HG02870 (cell line): ENCODE measurements around the gene SCAI.

Experiments used
- ATAC-seq: cut with Tn5 transposase; IDR thresholded peaks from one replicate; pipeline ENCODE4 v1.9.1; 2021; ENCODE audit warnings: mild to moderate bottlenecking, moderate library complexity; ENCODE audit not compliant: unreplicated experiment

The SCAI gene

GRCh38 chr9:124897570-124898460 is 245.5 kb downstream of the SCAI start:
- no peak for ATAC-seq

GRCh38 chr9:124894741-124895170 is 248.6 kb downstream of the SCAI start:
- ATAC-seq, result no peak

- ATAC-seq, result no peak
Observed at GRCh38 chr9:124894035-124894740, 249.1 kb downstream of the SCAI start.
